Lower leg skin (tissue), 3 donors: ENCODE measurements around the gene ADRB1.

Experiments used
- POLR2A ChIP-seq, 2 donors: fragments of 450-650 bp; IDR thresholded peaks; one replicate each; pipeline ENCODE4 v1.6.1; 2016 to 2017; ENCODE audit warnings: antibody characterized with exemption in 2 of 2, mild to moderate bottlenecking in 1 of 2, moderate library complexity in 1 of 2
- TF ChIP-seq, protein P1 (sequence below), 3 donors: fragments of 450-650 bp; IDR thresholded peaks; one replicate each; pipeline ENCODE4 v1.5.1; 2016; ENCODE audit warnings: antibody characterized with exemption in 3 of 3, mild to moderate bottlenecking in 3 of 3, moderate library complexity in 2 of 3

DNA sequence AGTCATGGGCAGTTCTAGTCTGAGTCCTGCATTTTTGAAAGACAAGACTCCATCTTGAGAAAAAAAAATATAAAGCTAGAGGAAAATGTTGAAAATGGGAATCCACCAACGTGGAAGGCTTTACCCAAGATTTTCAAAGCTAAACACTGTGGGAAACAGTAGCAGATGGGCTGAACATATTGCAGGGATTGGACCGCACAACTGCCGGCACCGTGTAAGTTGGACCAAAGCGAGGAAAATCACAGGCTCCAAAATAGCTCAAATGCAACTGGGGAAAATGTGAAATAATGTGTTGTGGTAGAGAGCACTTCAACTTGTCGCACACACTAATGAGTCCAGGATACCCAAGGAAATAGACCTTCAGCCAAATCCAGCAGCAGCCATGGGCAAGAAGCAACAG is 26.4 kb upstream of the ADRB1 start:
- TF ChIP-seq, protein P1, sequence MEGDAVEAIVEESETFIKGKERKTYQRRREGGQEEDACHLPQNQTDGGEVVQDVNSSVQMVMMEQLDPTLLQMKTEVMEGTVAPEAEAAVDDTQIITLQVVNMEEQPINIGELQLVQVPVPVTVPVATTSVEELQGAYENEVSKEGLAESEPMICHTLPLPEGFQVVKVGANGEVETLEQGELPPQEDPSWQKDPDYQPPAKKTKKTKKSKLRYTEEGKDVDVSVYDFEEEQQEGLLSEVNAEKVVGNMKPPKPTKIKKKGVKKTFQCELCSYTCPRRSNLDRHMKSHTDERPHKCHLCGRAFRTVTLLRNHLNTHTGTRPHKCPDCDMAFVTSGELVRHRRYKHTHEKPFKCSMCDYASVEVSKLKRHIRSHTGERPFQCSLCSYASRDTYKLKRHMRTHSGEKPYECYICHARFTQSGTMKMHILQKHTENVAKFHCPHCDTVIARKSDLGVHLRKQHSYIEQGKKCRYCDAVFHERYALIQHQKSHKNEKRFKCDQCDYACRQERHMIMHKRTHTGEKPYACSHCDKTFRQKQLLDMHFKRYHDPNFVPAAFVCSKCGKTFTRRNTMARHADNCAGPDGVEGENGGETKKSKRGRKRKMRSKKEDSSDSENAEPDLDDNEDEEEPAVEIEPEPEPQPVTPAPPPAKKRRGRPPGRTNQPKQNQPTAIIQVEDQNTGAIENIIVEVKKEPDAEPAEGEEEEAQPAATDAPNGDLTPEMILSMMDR (IDR thresholded peaks at IDR 0.05) = no peak
- no peak for TF ChIP-seq POLR2A (IDR thresholded peaks at IDR 0.05)
